Measurements from ENCODE around the gene FCN2.

Gene FCN2

DNA sequence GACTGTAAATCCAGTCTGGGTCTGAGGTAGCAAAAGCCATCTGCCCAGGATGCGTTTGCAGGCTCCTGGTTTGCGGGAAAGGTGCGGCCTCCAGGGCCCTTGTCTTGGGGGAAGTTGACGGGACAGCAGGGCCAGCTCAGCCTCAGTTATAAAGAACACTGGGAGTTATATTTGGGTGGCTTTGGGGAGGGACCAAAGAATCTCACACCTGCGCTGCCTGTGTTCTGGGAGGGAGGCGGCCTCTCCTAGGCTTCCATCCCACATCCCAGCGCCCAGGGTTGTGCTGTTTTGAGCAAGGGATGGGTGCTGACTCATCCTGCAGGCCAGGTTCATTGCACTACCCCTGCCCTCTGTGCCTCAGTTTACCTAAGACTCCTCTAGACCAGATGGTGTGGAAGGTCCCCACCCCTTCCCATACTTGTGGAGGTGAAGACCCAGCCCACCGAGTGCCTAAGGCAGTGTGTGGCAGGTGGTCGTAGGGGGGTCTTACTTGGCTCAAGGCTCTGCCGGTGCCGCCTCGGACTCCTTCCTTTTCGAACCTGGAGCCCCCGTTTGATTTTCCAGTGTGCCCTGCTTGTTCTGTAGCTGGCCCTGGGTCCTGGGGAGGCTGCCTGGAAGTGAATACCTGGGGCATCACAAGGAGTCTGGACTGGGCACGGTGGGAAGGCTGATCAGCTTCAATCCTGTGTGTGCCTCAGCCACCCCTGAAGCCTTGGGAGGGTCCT is 39.3 kb upstream of the FCN2 start:
- Histone ChIP-seq H3K9ac (ENCODE audit: low read depth, low read length) (no peak overlapping the region), H3K9me3 (ENCODE audit: control insufficient read depth, insufficient read depth, low read length) (no peaks in the 10 kb centered on the region), H3K36me3 (ENCODE audit: insufficient read depth, low read length) (no peaks in the 10 kb centered on the region; the same call in 1 of the 2 replicates), H3K4me1 (ENCODE audit: insufficient read depth, low read length) (no peaks in the 10 kb centered on the region)

DNA sequence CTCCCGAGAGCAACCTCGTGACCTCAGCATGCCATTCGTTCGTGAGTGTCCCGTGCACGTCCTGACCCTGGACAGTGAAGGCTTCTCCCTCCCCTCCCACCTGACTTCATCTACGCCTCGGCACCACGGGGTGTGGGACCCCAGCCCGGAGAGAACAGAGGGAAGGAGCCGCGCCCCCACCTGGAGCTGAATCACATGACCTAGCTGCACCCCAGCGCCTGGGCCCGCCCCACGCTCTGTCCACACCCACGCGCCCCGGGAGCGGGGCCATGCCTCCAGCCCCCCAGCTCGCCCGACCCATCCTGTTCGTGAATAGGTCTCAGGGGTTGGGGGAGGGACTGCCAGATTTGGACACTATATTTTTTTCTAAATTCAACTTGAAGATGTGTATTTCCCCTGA is 38.3 kb upstream of the FCN2 start:
- no peaks in the 10 kb centered on the region; the same call in 1 of the 2 replicates for H3K36me3 ChIP-seq (ENCODE audit: insufficient read depth, low read length)
- H3K4me1 ChIP-seq (ENCODE audit: insufficient read depth, low read length) = no peaks in the 10 kb centered on the region
- no peaks in the 10 kb centered on the region for H3K9me3 ChIP-seq (ENCODE audit: control insufficient read depth, insufficient read depth, low read length)
- H3K9ac ChIP-seq (ENCODE audit: low read depth, low read length) = no peak overlapping the region

GRCh38 chr9:134843740-134844139 is 36.9 kb upstream of the FCN2 start:
- Histone ChIP-seq H3K9me3 (ENCODE audit: control insufficient read depth, insufficient read depth, low read length) (no peaks in the 10 kb centered on the region), H3K36me3 (ENCODE audit: insufficient read depth, low read length) (no peaks in the 10 kb centered on the region; the same call in 1 of the 2 replicates), H3K4me1 (ENCODE audit: insufficient read depth, low read length) (no peaks in the 10 kb centered on the region), H3K9ac (ENCODE audit: low read depth, low read length) (no peak overlapping the region)

DNA sequence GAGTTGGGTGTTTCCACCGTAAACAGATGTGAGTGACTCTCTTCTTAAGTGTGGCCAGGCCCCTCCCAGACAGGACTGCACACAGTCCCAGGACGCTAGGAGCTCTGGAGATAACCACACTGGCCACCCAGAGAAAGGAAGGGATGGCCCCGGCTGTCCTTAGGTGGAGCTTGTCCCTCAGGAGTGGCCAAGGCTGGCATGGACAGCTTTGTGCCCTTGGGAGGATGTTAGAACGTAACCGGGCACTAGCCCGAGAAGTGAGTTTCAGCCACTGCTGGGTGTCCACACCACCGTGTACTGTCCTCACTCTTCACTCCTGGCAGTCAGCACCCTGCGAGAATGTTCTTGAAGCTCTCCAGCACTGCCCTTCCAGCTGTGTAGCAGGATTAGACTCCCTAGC is 35.8 kb upstream of the FCN2 start:
- Histone ChIP-seq H3K36me3 (ENCODE audit: insufficient read depth, low read length) (no peaks in the 10 kb centered on the region; the same call in 1 of the 2 replicates), H3K4me1 (ENCODE audit: insufficient read depth, low read length) (no peaks in the 10 kb centered on the region), H3K9me3 (ENCODE audit: control insufficient read depth, insufficient read depth, low read length) (no peaks in the 10 kb centered on the region), H3K9ac (ENCODE audit: low read depth, low read length) (no peak overlapping the region)

DNA sequence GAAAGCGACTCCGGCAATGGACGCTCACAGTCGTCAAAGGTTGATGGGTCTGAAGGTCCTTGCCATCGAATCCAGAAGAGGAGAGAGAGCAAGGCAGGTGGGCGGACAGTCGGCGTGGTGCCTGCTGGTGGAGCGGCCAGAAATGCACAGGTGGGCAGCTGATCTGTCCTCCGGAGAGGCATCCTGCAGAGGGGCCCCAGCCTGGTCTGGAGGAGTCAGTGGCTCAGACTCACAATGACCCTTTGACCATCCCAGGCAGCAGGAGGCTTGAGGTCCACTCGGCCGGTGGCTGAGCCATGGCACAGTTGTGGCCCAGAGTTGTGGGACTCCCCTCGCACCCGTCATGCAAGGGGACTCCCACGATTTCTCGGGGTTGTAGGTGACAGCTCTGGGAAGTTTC is 34.4 kb upstream of the FCN2 start:
- no peaks in the 10 kb centered on the region; the same call in 1 of the 2 replicates for H3K36me3 ChIP-seq (ENCODE audit: insufficient read depth, low read length)

DNA sequence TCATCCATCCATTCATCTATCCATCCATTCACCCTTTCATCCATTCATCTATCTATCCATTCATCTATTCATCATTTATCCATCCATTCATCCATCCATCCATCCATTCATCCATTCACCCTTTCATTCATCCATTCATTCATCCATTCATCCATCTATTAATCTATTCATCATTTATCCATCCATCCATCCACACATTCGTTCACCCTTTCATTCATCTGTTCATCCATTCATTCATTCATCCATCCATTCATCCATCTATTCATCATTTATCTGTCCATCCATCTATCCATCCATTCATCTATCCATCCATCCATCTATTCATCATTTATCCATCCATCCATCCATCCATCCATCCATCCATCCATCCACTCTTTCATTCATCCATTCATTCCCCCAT is 33.9 kb upstream of the FCN2 start:
- no peaks in the 10 kb centered on the region; the same call in 1 of the 2 replicates for H3K36me3 ChIP-seq (ENCODE audit: insufficient read depth, low read length)
- H3K9ac ChIP-seq (ENCODE audit: low read depth, low read length) = no peak overlapping the region
- no peaks in the 10 kb centered on the region for H3K9me3 ChIP-seq (ENCODE audit: control insufficient read depth, insufficient read depth, low read length)
- no peaks in the 10 kb centered on the region for H3K4me1 ChIP-seq (ENCODE audit: insufficient read depth, low read length)

More for the DNA sequence above, 34.4 kb upstream of the FCN2 start:
- H3K9me3 ChIP-seq (ENCODE audit: control insufficient read depth, insufficient read depth, low read length) = no peaks in the 10 kb centered on the region
- no peak overlapping the region for H3K9ac ChIP-seq (ENCODE audit: low read depth, low read length)
- H3K4me1 ChIP-seq (ENCODE audit: insufficient read depth, low read length) = no peaks in the 10 kb centered on the region

GRCh38 chr9:134847138-134847537 is 33.5 kb upstream of the FCN2 start:
- Histone ChIP-seq H3K4me1 (ENCODE audit: insufficient read depth, low read length) (no peaks in the 10 kb centered on the region), H3K9ac (ENCODE audit: low read depth, low read length) (no peak overlapping the region), H3K9me3 (ENCODE audit: control insufficient read depth, insufficient read depth, low read length) (no peaks in the 10 kb centered on the region), H3K36me3 (ENCODE audit: insufficient read depth, low read length) (no peaks in the 10 kb centered on the region; the same call in 1 of the 2 replicates)

DNA sequence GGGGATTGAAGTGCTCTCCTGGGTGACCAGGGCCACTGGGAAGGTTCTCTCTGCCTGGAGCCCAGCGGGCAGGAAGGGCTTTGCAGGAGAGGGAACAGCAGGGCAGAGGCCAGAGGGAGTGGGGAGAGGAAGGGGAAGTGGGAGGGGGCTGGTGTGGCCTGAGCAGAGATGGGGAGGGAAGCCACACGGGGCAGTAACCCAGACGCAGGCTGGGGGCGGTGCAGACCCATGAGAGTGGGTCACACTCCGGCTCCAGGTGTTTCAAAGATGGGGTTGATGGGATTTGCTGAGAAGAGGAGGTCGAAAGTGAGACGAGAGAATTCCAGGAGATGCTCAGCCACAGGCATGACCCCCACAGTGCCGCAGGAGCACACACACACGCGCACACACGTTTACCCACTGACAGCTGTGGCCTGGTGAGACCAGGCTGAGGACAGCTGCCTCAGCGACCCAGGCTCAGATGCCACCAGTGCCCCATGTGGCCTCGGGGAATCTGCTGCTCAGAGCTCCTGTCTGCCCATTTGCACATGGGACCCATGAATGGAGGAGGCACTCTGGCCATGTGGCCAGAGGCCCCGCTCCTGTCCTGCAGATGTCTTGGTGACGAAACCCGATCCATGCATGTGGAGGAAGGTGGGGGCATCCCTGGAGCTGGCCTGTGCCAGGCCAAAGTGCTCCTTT is 32.7 kb upstream of the FCN2 start:
- Histone ChIP-seq H3K36me3 (ENCODE audit: insufficient read depth, low read length) (no peaks in the 10 kb centered on the region), H3K9me3 (ENCODE audit: control insufficient read depth, insufficient read depth, low read length) (no peaks in the 10 kb centered on the region), H3K4me1 (ENCODE audit: insufficient read depth, low read length) (no peaks in the 10 kb centered on the region), H3K9ac (ENCODE audit: low read depth, low read length) (no peak overlapping the region)

GRCh38 chr9:134848504-134848903 is 32.1 kb upstream of the FCN2 start:
- no peaks in the 10 kb centered on the region for H3K9me3 ChIP-seq (ENCODE audit: control insufficient read depth, insufficient read depth, low read length)
- no peak overlapping the region for H3K9ac ChIP-seq (ENCODE audit: low read depth, low read length)
- H3K4me1 ChIP-seq (ENCODE audit: insufficient read depth, low read length) = no peaks in the 10 kb centered on the region
- H3K36me3 ChIP-seq (ENCODE audit: insufficient read depth, low read length) = no peaks in the 10 kb centered on the region

DNA sequence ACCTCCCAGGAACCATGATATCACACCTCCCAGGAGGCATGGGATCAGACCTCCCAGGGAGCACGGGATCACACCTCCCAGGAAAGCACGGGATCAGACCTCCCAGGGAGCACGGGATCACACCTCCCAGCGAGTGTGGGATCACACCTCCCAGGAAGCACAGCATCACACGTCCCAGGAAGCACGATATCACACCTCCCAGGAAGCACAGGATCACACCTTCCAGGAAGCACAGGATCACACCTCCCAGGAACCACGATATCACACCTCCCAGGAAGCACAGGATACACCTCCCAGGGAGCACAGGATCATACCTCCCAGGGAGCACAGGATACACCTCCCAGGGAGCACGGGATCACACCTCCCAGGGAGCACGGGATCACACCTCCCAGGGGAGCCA is 30.0 kb upstream of the FCN2 start:
- Histone ChIP-seq H3K36me3 (ENCODE audit: insufficient read depth, low read length) (no peaks in the 10 kb centered on the region), H3K4me1 (ENCODE audit: insufficient read depth, low read length) (no peaks in the 10 kb centered on the region), H3K9me3 (ENCODE audit: control insufficient read depth, insufficient read depth, low read length) (no peaks in the 10 kb centered on the region), H3K9ac (ENCODE audit: low read depth, low read length) (no peak overlapping the region)

DNA sequence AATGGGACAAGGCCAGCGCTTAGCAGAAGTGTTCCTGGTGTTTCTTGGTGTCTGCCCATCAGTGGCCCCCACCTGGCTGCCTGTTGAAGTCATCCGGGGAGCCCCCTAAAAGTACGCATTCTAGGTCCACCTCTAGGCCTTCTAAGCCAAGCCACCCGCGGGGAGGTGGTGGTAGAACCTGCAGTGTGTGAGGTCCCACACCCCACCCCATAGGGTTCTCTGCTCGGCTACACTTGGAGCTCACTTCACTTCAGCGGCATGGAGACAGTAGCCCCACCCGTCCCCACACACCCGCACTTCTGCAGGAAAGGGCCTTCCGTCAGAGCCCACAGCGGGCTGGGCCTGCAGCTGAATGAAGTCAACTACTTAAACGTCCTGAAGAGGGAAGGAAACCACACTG is 29.6 kb upstream of the FCN2 start:
- Histone ChIP-seq H3K9me3 (ENCODE audit: control insufficient read depth, insufficient read depth, low read length) (no peaks in the 10 kb centered on the region), H3K36me3 (ENCODE audit: insufficient read depth, low read length) (no peaks in the 10 kb centered on the region), H3K9ac (ENCODE audit: low read depth, low read length) (no peak overlapping the region), H3K4me1 (ENCODE audit: insufficient read depth, low read length) (no peaks in the 10 kb centered on the region)

GRCh38 chr9:134852906-134853654 is 27.5 kb upstream of the FCN2 start:
- H3K9ac ChIP-seq (ENCODE audit: low read depth, low read length) = no peak overlapping the region
- H3K36me3 ChIP-seq (ENCODE audit: insufficient read depth, low read length) = no peaks in the 10 kb centered on the region
- H3K9me3 ChIP-seq (ENCODE audit: control insufficient read depth, insufficient read depth, low read length) = no peaks in the 10 kb centered on the region
- H3K4me1 ChIP-seq (ENCODE audit: insufficient read depth, low read length) = no peaks in the 10 kb centered on the region

GRCh38 chr9:134853893-134854292 is 26.7 kb upstream of the FCN2 start:
- no peaks in the 10 kb centered on the region for H3K9me3 ChIP-seq (ENCODE audit: control insufficient read depth, insufficient read depth, low read length)
- no peak overlapping the region for H3K9ac ChIP-seq (ENCODE audit: low read depth, low read length)
- H3K4me1 ChIP-seq (ENCODE audit: insufficient read depth, low read length) = no peaks in the 10 kb centered on the region
- no peaks in the 10 kb centered on the region for H3K36me3 ChIP-seq (ENCODE audit: insufficient read depth, low read length)

GRCh38 chr9:134854541-134854981 is 26.0 kb upstream of the FCN2 start:
- Histone ChIP-seq H3K36me3 (ENCODE audit: insufficient read depth, low read length) (no peaks in the 10 kb centered on the region), H3K9ac (ENCODE audit: low read depth, low read length) (no peak overlapping the region), H3K4me1 (ENCODE audit: insufficient read depth, low read length) (no peaks in the 10 kb centered on the region), H3K9me3 (ENCODE audit: control insufficient read depth, insufficient read depth, low read length) (no peaks in the 10 kb centered on the region)

Data from ES-I3 (cell line).